ENCODE data around the gene OCEL1. TPM values are rescaled to one million over a fixed set of nuclear protein-coding genes. Genes with fewer than 3 reads are reported as not detected.

OCEL1 gene
- total RNA-seq, 1 donor from 2014 or later, result 5.3 TPM

DNA sequence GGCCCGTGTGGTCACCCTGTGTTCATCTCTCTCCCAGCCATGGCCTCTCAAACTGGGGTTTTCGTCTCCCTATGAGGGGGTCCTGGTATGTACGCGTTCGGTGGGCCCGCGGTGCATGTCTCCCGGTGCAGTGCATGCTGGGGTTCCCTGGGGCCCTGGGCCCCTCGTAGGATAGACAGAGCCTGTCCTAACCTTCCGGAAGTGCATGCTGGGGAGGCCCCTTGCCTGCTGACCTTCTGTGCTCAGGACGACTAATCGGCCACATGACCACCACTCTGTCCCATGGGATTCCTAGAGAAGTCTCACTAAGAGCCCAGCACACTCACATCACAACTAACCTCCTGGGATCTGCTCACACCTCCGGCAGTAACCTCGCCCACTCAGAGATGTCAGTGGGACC, 15.7 kb upstream of the OCEL1 start:
- no peak for DNase-seq

DNA sequence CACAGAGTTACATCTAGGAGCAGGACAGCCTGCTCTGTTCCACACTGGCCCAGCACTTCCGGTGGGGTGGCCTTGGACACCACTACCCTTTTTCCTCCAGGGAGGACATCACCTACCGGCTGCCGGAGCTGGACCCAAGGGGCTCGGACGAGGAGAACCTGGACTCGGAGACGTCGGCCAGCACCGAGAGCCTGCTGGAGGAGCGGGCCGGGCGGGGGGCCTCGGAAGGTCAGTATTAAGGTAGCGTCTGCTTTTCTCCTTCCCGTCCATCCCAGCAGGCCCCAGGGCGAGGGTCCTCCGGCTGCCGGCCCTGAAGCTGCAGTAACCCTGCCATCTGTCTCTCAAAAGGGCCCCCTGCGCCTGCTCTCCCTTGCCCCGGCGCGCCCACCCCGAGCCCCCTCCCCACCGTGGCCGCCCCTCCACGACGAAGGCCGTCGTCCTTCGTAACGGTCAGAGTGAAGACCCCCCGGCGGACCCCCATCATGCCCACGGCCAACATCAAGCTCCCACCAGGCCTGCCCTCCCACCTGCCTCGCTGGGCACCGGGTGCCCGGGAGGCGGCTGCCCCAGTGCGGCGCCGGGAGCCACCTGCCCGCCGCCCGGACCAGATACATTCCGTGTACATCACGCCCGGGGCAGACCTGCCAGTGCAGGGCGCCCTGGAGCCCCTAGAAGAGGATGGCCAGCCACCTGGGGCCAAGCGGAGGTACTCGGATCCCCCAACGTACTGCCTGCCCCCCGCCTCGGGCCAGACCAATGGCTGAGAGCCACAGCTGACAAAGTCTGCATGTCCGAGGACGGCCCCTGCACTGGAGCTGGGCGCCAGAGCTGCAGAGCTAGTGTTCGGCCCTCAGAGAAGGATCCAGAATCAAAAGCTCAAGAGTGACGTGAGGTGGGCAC, 14.2 kb upstream of the OCEL1 start:
- no peak for DNase-seq

- no peak for DNase-seq
Observed at GRCh38 chr19:17213334-17213733, 12.7 kb upstream of the OCEL1 start.

DNA sequence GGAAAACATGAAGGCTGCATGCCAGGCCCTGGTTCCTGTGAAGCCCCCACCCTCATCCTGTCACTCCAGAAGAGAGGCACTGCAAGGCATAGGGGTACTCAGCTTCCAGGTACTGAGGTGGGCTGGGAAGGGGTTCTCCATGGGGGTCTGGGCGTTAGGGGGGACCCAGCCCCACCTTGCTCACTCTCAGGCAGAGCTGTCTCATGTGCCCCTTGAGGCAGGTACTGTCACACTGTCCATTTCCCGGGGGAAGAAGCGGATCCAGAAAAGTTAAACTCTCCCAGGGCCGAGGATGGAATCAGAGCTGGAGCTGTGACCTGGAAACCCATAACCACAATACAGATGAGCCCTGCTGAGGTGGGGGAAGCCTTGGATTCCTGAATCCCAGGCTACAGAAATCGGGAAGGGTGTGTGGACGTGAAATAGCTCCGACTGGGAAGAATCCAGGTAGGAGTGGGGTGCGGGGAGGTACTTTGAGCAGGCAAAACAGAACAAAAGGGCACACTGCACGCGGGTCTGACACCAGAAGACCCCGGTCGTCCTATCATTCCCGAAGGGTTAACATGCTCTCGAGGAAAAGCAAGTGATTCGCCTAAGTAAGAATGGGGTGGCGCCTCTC, 11.4 kb upstream of the OCEL1 start:
- DNase-seq, result no peak

- peak; percentile 97 for DNase-seq
Observed at GRCh38 chr19:17215127-17215971, 10.7 kb upstream of the OCEL1 start, which contains the start of gene USE1. Gene USE1 (plus strand): TSS chr19:17215357. CDS start chr19:17215406, 49 bp downstream.

GRCh38 chr19:17216058-17216670, 9.9 kb upstream of the OCEL1 start:
- no peak for DNase-seq

- no peak for DNase-seq
Observed at GRCh38 chr19:17219286-17219685, 6.7 kb upstream of the OCEL1 start.

GRCh38 chr19:17220207-17220758, 5.7 kb upstream of the OCEL1 start:
- no peak for DNase-seq

DNA sequence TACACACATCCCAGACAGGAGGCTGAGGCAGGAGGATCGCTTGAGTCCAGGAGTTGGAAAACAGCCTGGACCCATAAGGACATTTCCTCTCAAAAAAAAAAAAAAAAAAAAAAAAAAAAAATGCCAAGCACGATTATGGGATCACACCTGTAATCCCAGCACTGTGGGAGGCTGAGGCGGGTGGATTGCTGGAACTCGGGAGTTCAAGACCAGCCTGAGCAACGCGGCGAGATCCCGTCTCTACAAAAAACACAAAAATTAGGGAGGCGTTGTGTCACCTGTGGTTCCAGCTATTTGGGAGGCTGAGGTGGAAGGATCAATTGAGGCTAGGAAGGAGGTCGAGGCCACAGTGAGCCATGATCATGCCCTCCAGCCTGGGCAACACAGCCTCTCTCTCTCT, 973 bp upstream of the OCEL1 start:
- DNase-seq, result no peak

- DNase-seq, result no peak
Observed at GRCh38 chr19:17227798-17228367, 1.9 kb downstream of the OCEL1 start.

DNA sequence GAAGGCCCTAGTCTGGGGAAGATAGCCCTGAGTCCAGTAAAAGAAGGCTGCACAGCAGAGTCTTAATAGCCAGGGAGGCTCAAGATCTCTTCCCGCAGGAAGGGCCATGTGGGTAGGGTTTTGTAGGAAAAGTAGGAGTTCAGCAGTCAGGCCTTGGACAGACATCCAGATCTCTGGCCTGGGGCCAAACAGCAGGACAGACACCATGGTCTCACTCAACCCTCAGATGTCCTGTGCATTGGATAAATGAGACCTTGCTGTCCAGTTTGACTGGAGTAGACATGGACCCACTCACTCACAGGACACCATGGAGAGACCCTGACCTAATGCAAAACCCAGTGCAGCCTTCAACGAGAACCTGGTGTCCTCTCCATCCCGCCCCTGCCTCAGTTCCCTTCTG, 3.9 kb downstream of the OCEL1 start:
- DNase-seq, result no peak

DNA sequence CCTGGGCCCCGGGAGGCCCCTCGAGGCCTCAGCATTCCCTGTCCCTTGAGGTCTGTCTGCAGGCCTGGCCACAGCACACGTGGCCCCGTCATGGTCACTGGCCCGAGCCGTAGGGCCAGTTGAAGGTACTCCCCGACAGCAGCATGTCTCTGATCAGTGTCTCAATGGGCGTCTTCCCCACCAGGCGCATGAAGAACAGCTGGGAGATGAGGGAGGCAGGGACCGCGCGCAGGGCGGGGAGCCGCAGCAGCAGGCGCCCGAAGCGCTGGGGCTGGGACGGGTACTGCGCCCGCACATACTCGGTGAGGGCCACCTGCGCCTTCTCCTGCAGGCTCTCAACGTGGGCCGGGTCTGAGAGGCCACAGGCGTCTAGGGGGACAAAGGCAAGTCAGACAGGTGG, 6.2 kb downstream of the OCEL1 start:
- no peak for DNase-seq

GRCh38 chr19:17234911-17235299, 8.9 kb downstream of the OCEL1 start:
- no peak for DNase-seq

GRCh38 chr19:17235300-17235970, 9.4 kb downstream of the OCEL1 start:
- DNase-seq, result peak; percentile 86

- DNase-seq, result no peak
Observed at GRCh38 chr19:17235971-17236777, 10.1 kb downstream of the OCEL1 start.

DNA sequence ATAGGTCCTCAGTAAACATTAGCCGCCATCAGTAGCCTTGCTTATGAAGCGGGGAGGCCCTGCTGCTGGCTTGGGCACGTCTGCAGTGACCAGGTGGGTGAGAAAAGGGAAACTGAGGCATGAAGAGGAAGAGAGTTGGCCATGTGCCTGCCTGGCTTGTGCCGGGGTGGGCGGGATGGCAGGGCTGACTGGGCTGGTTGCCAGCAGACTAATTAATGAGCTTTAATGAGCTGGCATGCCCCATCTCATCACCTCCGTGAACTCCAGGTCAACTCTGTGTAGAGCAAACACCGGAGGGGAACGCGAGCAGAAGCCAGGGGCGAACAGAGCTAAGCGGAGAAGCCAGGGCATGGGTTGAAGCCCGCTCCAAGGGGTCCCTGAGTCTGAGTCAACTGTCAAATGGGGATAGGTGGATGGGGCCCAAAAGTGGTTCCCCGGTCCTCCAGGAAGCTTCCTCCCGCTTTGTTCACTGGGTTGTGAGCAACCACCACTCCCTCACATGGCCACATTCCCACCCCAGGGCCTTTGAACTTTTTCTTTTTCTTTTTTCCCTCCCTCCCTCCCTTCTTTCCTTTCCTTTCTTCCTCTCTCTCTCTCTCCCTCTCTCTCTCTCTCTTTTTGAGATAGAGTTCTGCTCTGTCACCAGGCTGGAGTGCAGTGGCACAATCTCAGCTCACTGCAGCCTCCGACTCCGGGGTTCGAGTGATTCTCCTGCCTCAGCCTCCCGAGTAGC, 11.0 kb downstream of the OCEL1 start:
- no peak for DNase-seq

DNA sequence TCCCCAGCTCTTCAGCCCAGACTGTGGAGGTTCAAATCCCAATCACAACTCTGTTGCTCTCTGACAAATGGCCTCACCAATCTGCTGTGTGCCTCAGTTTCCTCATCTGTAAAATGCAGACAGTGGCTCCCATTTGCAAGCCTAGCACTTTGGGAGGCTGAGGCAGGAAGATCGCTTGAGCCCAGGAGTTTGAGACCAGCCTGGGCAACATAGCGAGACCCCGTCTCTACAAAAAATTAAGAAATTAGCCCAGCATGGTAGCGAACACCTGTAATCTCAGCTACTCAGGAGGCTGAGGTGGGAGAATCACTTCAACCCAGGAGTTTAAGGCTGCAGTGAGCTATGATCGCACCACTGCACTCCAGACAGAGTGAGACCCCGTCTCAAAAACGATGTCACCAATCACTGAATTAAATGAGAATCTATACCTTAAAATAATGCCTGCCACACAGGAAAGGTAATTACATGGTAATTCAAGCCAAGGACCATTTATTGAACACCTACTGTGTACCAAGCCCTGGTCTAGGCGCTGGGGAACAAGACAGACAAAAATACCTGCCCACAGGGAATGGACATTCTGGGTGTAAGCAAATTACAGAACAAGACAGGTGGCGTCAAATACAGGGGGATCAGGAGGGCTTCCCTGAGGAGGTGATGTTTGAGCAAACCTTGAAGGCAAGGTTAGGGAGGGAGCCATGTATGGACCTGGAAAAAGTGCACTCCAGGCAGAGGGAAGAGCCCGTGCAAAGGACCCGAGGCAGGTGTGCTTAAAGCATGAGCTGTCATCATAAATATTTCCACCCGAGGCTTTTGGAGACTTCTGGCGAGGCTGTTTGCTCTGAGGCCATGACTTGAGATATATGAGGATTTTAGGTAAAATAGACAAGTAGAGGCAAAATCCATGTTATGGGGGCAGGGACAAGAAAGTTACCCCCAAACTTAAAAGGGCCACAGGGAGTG, 12.0 kb downstream of the OCEL1 start:
- DNase-seq, result no peak

DNA sequence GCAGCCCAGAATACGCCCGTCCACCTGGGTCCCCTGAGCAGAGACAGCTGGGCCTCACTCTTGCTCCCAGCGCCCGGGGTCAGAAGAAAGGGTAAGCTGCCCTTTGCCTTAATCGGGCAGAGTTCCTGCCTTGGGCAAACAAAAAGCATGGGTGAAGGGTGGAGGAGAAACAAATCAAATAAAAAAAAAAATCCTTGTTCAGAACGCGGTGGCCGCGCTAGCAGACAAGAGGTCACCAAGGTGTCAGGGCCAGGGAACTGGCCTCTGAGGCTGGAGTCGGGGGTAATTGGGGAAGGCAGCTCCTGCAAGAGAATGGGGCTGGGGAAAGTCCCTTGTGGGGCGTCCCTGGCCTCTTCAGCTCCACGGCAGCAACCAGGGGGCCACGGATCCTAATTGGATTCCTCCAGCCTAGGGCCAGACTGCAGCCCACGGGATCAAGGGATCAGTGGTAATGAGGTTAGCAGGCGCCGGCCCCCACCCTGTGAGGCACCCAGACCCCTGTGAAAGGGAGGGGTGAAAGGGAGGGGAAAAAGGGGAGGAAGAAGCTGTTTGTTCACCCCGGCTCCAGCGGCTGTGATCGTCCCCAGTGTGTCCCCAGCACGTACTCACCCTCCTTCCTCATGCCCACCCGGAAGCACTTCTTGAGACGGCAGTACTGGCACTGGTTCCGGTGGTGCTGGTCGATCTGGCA, 14.2 kb downstream of the OCEL1 start:
- no peak for DNase-seq
